ENCODE measurements around the gene SMYD5.

Gene SMYD5

GRCh38 chr2:73208258-73208657 is 5.8 kb upstream of the SMYD5 start:
- no peak for DNase-seq

GRCh38 chr2:73210019-73210418 is 4.0 kb upstream of the SMYD5 start:
- no peak for DNase-seq

- DNase-seq = no peak
Measured at GRCh38 chr2:73210696-73211095, 3.3 kb upstream of the SMYD5 start.

GRCh38 chr2:73212098-73212447 is 2.0 kb upstream of the SMYD5 start:
- DNase-seq = no peak

- peak; percentile 47 for DNase-seq
Measured at GRCh38 chr2:73212448-73213176, 1.4 kb upstream of the SMYD5 start.

- no peak for DNase-seq
Measured at GRCh38 chr2:73215254-73215653, 1.2 kb downstream of the SMYD5 start.

- DNase-seq = no peak
Measured at GRCh38 chr2:73217160-73217559, 3.1 kb downstream of the SMYD5 start.

GRCh38 chr2:73217826-73218225 is 3.8 kb downstream of the SMYD5 start:
- DNase-seq = no peak

GRCh38 chr2:73218298-73218697 is 4.3 kb downstream of the SMYD5 start:
- DNase-seq = no peak

- DNase-seq = no peak
Measured at GRCh38 chr2:73223821-73224220, 9.8 kb downstream of the SMYD5 start.

GRCh38 chr2:73225513-73226360 is 11.7 kb downstream of the SMYD5 start:
- DNase-seq = no peak

- no peak for DNase-seq
Measured at GRCh38 chr2:73227086-73227485, 13.0 kb downstream of the SMYD5 start.

GRCh38 chr2:73228631-73229030 is 14.6 kb downstream of the SMYD5 start:
- DNase-seq = no peak

- DNase-seq = no peak
Measured at GRCh38 chr2:73232403-73233153, 18.5 kb downstream of the SMYD5 start.

GRCh38 chr2:73233154-73233931 is 19.3 kb downstream of the SMYD5 start, which contains the start of gene PRADC1:
PRADC1 (minus strand) TSS chr2:73233239; CDS start chr2:73233160, 79 bp downstream.
- peak; percentile 99 for DNase-seq

GRCh38 chr2:73233932-73234832 is 20.1 kb downstream of the SMYD5 start, which contains the start of gene CCT7:
CCT7 (plus strand) TSS chr2:73234308; CDS start chr2:73234379, 71 bp downstream.
- DNase-seq = peak; percentile 93

GRCh38 chr2:73235315-73236028 is 21.4 kb downstream of the SMYD5 start:
- no peak for DNase-seq

- no peak for DNase-seq
Measured at GRCh38 chr2:73237168-73237567, 23.1 kb downstream of the SMYD5 start.

- no peak for DNase-seq
Measured at GRCh38 chr2:73238149-73238548, 24.1 kb downstream of the SMYD5 start.

GRCh38 chr2:73238976-73239375 is 24.9 kb downstream of the SMYD5 start:
- DNase-seq = no peak

- no peak for DNase-seq
Measured at GRCh38 chr2:73239776-73240175, 25.7 kb downstream of the SMYD5 start.
